ENCODE data around the gene RPS21. TPM values are rescaled to one million over a fixed set of nuclear protein-coding genes. Genes with fewer than 3 reads are reported as not detected.

The RPS21 gene
- total and polyA plus RNA-seq, 2 of the 13 experiments (the other 11 are each of a cell fraction or from before 2014, with no cell fraction given) = 2,647 to 11,063 TPM

DNA sequence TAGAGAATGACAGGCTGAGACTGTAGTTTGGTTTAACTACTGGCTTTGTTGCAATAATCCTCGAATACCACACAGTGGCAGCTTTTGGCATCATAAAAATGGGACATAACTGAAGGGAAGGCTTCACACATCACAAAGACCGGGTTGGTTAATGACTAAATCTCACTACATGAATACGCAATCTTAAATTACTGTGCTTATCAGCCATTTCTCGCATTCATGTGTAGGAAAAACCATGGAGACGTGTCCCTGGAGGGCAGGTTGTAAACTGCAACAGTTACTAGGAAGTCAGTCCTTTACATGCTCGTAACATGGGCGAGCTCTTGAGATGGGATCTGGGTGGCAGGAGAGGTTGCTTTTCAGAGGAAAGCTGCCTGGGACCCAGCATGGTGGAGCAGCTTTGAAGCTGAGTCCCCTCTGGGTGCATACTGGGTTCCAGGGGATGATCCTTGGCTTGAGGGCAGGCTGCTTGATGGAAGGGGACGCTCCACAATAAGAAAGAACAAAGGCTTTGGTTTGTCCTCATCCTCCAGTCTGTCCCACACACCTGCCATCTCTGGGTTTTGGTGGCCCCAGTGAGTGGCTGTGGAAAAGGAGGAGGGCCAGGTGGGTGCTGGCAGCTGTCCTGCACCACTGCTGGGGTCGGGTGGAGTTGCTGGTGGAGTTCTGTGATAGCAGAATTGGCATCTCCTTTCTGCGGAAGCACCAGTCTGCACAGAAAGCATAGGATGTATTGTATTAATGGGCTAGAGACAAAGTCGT is 2.1 kb downstream of the RPS21 start (continued):
- TF ChIP-seq, protein P1, sequence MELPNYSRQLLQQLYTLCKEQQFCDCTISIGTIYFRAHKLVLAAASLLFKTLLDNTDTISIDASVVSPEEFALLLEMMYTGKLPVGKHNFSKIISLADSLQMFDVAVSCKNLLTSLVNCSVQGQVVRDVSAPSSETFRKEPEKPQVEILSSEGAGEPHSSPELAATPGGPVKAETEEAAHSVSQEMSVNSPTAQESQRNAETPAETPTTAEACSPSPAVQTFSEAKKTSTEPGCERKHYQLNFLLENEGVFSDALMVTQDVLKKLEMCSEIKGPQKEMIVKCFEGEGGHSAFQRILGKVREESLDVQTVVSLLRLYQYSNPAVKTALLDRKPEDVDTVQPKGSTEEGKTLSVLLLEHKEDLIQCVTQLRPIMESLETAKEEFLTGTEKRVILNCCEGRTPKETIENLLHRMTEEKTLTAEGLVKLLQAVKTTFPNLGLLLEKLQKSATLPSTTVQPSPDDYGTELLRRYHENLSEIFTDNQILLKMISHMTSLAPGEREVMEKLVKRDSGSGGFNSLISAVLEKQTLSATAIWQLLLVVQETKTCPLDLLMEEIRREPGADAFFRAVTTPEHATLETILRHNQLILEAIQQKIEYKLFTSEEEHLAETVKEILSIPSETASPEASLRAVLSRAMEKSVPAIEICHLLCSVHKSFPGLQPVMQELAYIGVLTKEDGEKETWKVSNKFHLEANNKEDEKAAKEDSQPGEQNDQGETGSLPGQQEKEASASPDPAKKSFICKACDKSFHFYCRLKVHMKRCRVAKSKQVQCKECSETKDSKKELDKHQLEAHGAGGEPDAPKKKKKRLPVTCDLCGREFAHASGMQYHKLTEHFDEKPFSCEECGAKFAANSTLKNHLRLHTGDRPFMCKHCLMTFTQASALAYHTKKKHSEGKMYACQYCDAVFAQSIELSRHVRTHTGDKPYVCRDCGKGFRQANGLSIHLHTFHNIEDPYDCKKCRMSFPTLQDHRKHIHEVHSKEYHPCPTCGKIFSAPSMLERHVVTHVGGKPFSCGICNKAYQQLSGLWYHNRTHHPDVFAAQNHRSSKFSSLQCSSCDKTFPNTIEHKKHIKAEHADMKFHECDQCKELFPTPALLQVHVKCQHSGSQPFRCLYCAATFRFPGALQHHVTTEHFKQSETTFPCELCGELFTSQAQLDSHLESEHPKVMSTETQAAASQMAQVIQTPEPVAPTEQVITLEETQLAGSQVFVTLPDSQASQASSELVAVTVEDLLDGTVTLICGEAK (IDR thresholded peaks at IDR 0.05) = no peak
- TF ChIP-seq, protein P1 (CRISPR knock-in tag; IDR thresholded peaks at IDR 0.05) = no peak
- TF ChIP-seq, protein P2, sequence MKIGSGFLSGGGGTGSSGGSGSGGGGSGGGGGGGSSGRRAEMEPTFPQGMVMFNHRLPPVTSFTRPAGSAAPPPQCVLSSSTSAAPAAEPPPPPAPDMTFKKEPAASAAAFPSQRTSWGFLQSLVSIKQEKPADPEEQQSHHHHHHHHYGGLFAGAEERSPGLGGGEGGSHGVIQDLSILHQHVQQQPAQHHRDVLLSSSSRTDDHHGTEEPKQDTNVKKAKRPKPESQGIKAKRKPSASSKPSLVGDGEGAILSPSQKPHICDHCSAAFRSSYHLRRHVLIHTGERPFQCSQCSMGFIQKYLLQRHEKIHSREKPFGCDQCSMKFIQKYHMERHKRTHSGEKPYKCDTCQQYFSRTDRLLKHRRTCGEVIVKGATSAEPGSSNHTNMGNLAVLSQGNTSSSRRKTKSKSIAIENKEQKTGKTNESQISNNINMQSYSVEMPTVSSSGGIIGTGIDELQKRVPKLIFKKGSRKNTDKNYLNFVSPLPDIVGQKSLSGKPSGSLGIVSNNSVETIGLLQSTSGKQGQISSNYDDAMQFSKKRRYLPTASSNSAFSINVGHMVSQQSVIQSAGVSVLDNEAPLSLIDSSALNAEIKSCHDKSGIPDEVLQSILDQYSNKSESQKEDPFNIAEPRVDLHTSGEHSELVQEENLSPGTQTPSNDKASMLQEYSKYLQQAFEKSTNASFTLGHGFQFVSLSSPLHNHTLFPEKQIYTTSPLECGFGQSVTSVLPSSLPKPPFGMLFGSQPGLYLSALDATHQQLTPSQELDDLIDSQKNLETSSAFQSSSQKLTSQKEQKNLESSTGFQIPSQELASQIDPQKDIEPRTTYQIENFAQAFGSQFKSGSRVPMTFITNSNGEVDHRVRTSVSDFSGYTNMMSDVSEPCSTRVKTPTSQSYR (CRISPR knock-in tag; IDR thresholded peaks at IDR 0.05; ENCODE audit: borderline replicate concordance) = no peak
- no peak for TF ChIP-seq STAT5B (CRISPR knock-in tag; IDR thresholded peaks at IDR 0.05)
- no peak for TF ChIP-seq YEATS4 (CRISPR knock-in tag; IDR thresholded peaks at IDR 0.05; ENCODE audit: borderline replicate concordance)
- no peak for TF ChIP-seq ZNF205 (CRISPR knock-in tag; IDR thresholded peaks at IDR 0.05)
- TF ChIP-seq, protein P3, sequence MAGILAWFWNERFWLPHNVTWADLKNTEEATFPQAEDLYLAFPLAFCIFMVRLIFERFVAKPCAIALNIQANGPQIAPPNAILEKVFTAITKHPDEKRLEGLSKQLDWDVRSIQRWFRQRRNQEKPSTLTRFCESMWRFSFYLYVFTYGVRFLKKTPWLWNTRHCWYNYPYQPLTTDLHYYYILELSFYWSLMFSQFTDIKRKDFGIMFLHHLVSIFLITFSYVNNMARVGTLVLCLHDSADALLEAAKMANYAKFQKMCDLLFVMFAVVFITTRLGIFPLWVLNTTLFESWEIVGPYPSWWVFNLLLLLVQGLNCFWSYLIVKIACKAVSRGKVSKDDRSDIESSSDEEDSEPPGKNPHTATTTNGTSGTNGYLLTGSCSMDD (CRISPR knock-in tag; IDR thresholded peaks at IDR 0.05) = no peak
- no peak for TF ChIP-seq ZNF251 (CRISPR knock-in tag; IDR thresholded peaks at IDR 0.05)
- TF ChIP-seq, protein P4, sequence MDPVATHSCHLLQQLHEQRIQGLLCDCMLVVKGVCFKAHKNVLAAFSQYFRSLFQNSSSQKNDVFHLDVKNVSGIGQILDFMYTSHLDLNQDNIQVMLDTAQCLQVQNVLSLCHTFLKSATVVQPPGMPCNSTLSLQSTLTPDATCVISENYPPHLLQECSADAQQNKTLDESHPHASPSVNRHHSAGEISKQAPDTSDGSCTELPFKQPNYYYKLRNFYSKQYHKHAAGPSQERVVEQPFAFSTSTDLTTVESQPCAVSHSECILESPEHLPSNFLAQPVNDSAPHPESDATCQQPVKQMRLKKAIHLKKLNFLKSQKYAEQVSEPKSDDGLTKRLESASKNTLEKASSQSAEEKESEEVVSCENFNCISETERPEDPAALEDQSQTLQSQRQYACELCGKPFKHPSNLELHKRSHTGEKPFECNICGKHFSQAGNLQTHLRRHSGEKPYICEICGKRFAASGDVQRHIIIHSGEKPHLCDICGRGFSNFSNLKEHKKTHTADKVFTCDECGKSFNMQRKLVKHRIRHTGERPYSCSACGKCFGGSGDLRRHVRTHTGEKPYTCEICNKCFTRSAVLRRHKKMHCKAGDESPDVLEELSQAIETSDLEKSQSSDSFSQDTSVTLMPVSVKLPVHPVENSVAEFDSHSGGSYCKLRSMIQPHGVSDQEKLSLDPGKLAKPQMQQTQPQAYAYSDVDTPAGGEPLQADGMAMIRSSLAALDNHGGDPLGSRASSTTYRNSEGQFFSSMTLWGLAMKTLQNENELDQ (CRISPR knock-in tag; IDR thresholded peaks at IDR 0.05; ENCODE audit: borderline replicate concordance) = peak; percentile 13; the same call in 1 of the 2 replicates
- TF ChIP-seq RELA (CRISPR knock-in tag; IDR thresholded peaks at IDR 0.05) = no peak
- TF ChIP-seq ZNF121 (CRISPR knock-in tag; IDR thresholded peaks at IDR 0.05) = no peak

All from HepG2 (cell line).